ENCODE data around the gene CDYL.
"Not testable (repeated sequence)": the region's sequence is repeated elsewhere in the genome, so short reads cannot be mapped to it uniquely, and the experiment has no call there.

The CDYL gene

GRCh38 chr6:4840169-4840568, 64.0 kb downstream of the CDYL start:
- FAIRE-seq (no peak), DNase-seq (ENCODE audit: low spot score) (no peak)

GRCh38 chr6:4844108-4844507, 67.9 kb downstream of the CDYL start:
- no peak for DNase-seq (ENCODE audit: low spot score)
- no peak for FAIRE-seq

GRCh38 chr6:4846387-4846786, 70.2 kb downstream of the CDYL start:
- FAIRE-seq (no peak), DNase-seq (ENCODE audit: low spot score) (no peak)

GRCh38 chr6:4848382-4849068, 72.3 kb downstream of the CDYL start:
- FAIRE-seq = no peak

GRCh38 chr6:4849226-4850022, 73.2 kb downstream of the CDYL start:
- no peak for FAIRE-seq
- DNase-seq (ENCODE audit: low spot score) = no peak

More at GRCh38 chr6:4848382-4849068, 72.3 kb downstream of the CDYL start:
- no peak for DNase-seq (ENCODE audit: low spot score)

- no peak for FAIRE-seq
- DNase-seq (ENCODE audit: low spot score) = no peak
These were observed 74.8 kb downstream of the CDYL start for GRCh38 chr6:4851035-4851434.

- DNase-seq (ENCODE audit: low spot score); FAIRE-seq: not testable (repeated sequence)
These were observed 76.0 kb downstream of the CDYL start for GRCh38 chr6:4852186-4852585.

GRCh38 chr6:4852938-4853337, 76.7 kb downstream of the CDYL start:
- DNase-seq (ENCODE audit: low spot score) (no peak), FAIRE-seq (no peak)

- no peak for FAIRE-seq
- DNase-seq (ENCODE audit: low spot score) = no peak
These were observed 77.1 kb downstream of the CDYL start for GRCh38 chr6:4853349-4853748.

- DNase-seq (ENCODE audit: low spot score) = peak; percentile 30
These were observed 77.7 kb downstream of the CDYL start for GRCh38 chr6:4853782-4854511.

GRCh38 chr6:4856785-4857184, 80.6 kb downstream of the CDYL start:
- no peak for FAIRE-seq
- no peak for DNase-seq (ENCODE audit: low spot score)

More at GRCh38 chr6:4853782-4854511, 77.7 kb downstream of the CDYL start:
- FAIRE-seq = no peak

- DNase-seq (ENCODE audit: low spot score) = no peak
- no peak for FAIRE-seq
These were observed 82.2 kb downstream of the CDYL start for GRCh38 chr6:4858194-4859015.

GRCh38 chr6:4860387-4860786, 84.2 kb downstream of the CDYL start:
- FAIRE-seq (peak; percentile 26), DNase-seq (ENCODE audit: low spot score) (no peak)

- DNase-seq (ENCODE audit: low spot score) (no peak), FAIRE-seq (no peak)
These were observed 85.4 kb downstream of the CDYL start for GRCh38 chr6:4861564-4861963.

GRCh38 chr6:4864519-4864918, 88.3 kb downstream of the CDYL start:
- FAIRE-seq (no peak), DNase-seq (ENCODE audit: low spot score) (no peak)

- FAIRE-seq; DNase-seq (ENCODE audit: low spot score): not testable (repeated sequence)
These were observed 88.8 kb downstream of the CDYL start for GRCh38 chr6:4865006-4865405.

- no peak for FAIRE-seq
- no peak for DNase-seq (ENCODE audit: low spot score)
These were observed 94.8 kb downstream of the CDYL start for GRCh38 chr6:4870821-4871494.

- DNase-seq (ENCODE audit: low spot score) (no peak), FAIRE-seq (no peak)
These were observed 95.6 kb downstream of the CDYL start for GRCh38 chr6:4871825-4872224.

GRCh38 chr6:4872841-4873240, 96.6 kb downstream of the CDYL start:
- FAIRE-seq (no peak), DNase-seq (ENCODE audit: low spot score) (no peak)

GRCh38 chr6:4873928-4874327, 97.7 kb downstream of the CDYL start:
- DNase-seq (ENCODE audit: low spot score) (no peak), FAIRE-seq (no peak)
